PC-3 (cell line): Measurements from ENCODE around the gene ENTREP3.

Experiments
- EZH2phosphoT487 ChIP-seq: fragments of 300-600 bp; sonication (generic); IDR thresholded peaks from 2 replicates; pipeline ENCODE4 v1.6.1; 2018; ENCODE audit warnings: mild to moderate bottlenecking, antibody characterized with exemption, low read length, borderline replicate concordance
- TF ChIP-seq, protein P1 (sequence below): fragments of 300-600 bp; sonication (generic); conservative IDR thresholded peaks from 2 replicates; pipeline ENCODE4 v1.5.1; 2017; ENCODE audit warnings: antibody characterized with exemption, low read depth, mild to moderate bottlenecking, low read length

DNA sequence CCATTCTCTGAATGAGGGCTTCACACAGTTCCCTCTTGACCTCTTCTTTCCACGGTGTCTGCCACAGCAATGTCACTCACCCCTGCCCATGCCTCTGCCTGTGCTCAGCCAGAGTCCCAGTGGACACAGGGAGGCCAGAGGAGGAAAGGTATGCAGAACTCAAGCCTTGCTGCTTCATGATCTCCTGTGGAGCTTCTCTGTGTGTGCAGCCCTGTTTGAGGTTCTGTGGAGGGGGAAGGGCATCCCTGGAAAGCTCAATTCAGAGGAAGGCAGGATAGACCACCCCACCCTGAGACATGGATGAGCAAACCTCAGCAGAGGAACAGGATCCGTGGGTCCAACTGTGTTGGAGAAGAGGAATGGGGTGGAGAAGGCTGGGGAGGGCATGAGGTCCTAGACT, 24.0 kb upstream of the ENTREP3 start:
- TF ChIP-seq, protein P1, sequence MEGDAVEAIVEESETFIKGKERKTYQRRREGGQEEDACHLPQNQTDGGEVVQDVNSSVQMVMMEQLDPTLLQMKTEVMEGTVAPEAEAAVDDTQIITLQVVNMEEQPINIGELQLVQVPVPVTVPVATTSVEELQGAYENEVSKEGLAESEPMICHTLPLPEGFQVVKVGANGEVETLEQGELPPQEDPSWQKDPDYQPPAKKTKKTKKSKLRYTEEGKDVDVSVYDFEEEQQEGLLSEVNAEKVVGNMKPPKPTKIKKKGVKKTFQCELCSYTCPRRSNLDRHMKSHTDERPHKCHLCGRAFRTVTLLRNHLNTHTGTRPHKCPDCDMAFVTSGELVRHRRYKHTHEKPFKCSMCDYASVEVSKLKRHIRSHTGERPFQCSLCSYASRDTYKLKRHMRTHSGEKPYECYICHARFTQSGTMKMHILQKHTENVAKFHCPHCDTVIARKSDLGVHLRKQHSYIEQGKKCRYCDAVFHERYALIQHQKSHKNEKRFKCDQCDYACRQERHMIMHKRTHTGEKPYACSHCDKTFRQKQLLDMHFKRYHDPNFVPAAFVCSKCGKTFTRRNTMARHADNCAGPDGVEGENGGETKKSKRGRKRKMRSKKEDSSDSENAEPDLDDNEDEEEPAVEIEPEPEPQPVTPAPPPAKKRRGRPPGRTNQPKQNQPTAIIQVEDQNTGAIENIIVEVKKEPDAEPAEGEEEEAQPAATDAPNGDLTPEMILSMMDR = no peak
- TF ChIP-seq EZH2phosphoT487 = no peak
